H9 (cell line): Measurements from ENCODE around the gene PPT1. TPM values are rescaled to one million over a fixed set of nuclear protein-coding genes. Genes with fewer than 3 reads are reported as not detected.

Source experiments
- DNase-seq: peaks from one replicate; pipeline ENCODE4 v3.0.0-alpha.2; 2017
- H2AFZ ChIP-seq: one replicate; pipeline ENCODE4 v1.6.1; 2013; ENCODE audit warnings: mild to moderate bottlenecking, low read length, control low read depth, moderate library complexity
- H2AK5ac ChIP-seq: 2 replicates; pipeline ENCODE4 v1.6.1; 2013; ENCODE audit warnings: low read length, control low read depth, mixed read lengths; ENCODE audit not compliant: insufficient read length
- H2BK120ac ChIP-seq: one replicate; pipeline ENCODE4 v1.6.1; 2013; ENCODE audit warnings: low read depth, mild to moderate bottlenecking, low read length, control low read depth, inconsistent platforms; ENCODE audit not compliant: poor library complexity, severe bottlenecking
- H2BK12ac ChIP-seq: 2 replicates; pipeline ENCODE4 v1.6.1; 2013; ENCODE audit warnings: low read length, control low read depth, mixed read lengths, low read depth; ENCODE audit not compliant: insufficient read length
- H2BK15ac ChIP-seq: 2 replicates; pipeline ENCODE4 v1.6.1; 2013; ENCODE audit warnings: low read depth, low read length, control low read depth
- H2BK20ac ChIP-seq: one replicate; pipeline ENCODE4 v1.6.1; 2013; ENCODE audit warnings: low read depth, mild to moderate bottlenecking, low read length, control low read depth, inconsistent platforms; ENCODE audit not compliant: poor library complexity, severe bottlenecking
- H2BK5ac ChIP-seq: 2 replicates; pipeline ENCODE4 v1.6.1; 2013; ENCODE audit warnings: low read length, control low read depth, mixed read lengths; ENCODE audit not compliant: insufficient read length
- H3K14ac ChIP-seq: 2 replicates; pipeline ENCODE4 v1.6.1; 2013; ENCODE audit warnings: low read length, control low read depth; ENCODE audit not compliant: insufficient read depth
- H3K18ac ChIP-seq: 2 replicates; pipeline ENCODE4 v1.6.1; 2013; ENCODE audit warnings: low read depth, mild to moderate bottlenecking, mixed read lengths, low read length, control low read depth; ENCODE audit not compliant: insufficient read length
- H3K23ac ChIP-seq: 2 replicates; pipeline ENCODE4 v1.6.1; 2013; ENCODE audit warnings: low read length, control low read depth, mixed read lengths, low read depth; ENCODE audit not compliant: insufficient read length
- H3K23me2 ChIP-seq: 2 replicates; pipeline ENCODE4 v1.6.1; 2013; ENCODE audit warnings: low read depth, mild to moderate bottlenecking, mixed read lengths, low read length, control low read depth; ENCODE audit not compliant: insufficient read length, poor library complexity, severe bottlenecking
- H3K27ac ChIP-seq: 2 replicates; pipeline ENCODE4 v1.5.1; 2013; ENCODE audit warnings: low read length, control low read depth, mixed read lengths, low read depth; ENCODE audit not compliant: insufficient read length
- H3K27me3 ChIP-seq: 2 replicates; pipeline ENCODE4 v1.6.1; 2013; ENCODE audit warnings: low read length, control low read depth, inconsistent platforms; ENCODE audit not compliant: insufficient read depth
- H3K4ac ChIP-seq: 2 replicates; pipeline ENCODE4 v1.6.1; 2013; ENCODE audit warnings: low read depth, mild to moderate bottlenecking, control low read depth, inconsistent platforms, low read length, moderate library complexity
- H3K4me1 ChIP-seq: 2 replicates; pipeline ENCODE4 v1.6.1; 2013; ENCODE audit warnings: low read length, control low read depth, inconsistent platforms; ENCODE audit not compliant: insufficient read depth
- H3K4me2 ChIP-seq: 2 replicates; pipeline ENCODE4 v1.6.1; 2013; ENCODE audit warnings: low read length, control low read depth, mixed read lengths; ENCODE audit not compliant: insufficient read length, insufficient read depth
- H3K56ac ChIP-seq: 2 replicates; pipeline ENCODE4 v1.6.1; 2013; ENCODE audit warnings: low read depth, mild to moderate bottlenecking, mixed read lengths, low read length, control low read depth; ENCODE audit not compliant: insufficient read length
- H3K79me1 ChIP-seq: 2 replicates; pipeline ENCODE4 v1.6.1; 2013; ENCODE audit warnings: low read depth, mild to moderate bottlenecking, moderate library complexity, low read length, control low read depth, inconsistent platforms; ENCODE audit not compliant: insufficient read depth, poor library complexity, severe bottlenecking
- H3K79me2 ChIP-seq: 2 replicates; pipeline ENCODE4 v1.6.1; 2013; ENCODE audit warnings: low read length, control low read depth, inconsistent platforms; ENCODE audit not compliant: insufficient read depth
- H3K9ac ChIP-seq: 2 replicates; pipeline ENCODE4 v1.6.1; 2013; ENCODE audit warnings: low read length, control low read depth, mixed read lengths; ENCODE audit not compliant: insufficient read length; ENCODE audit errors: extremely low read depth
- H3K9me3 ChIP-seq: one replicate; pipeline ENCODE4 v1.6.1; 2013; ENCODE audit warnings: low read depth, low read length, inconsistent platforms; ENCODE audit not compliant: control insufficient read depth
- H3T11ph ChIP-seq: one replicate; pipeline ENCODE4 v1.6.1; 2013; ENCODE audit warnings: mild to moderate bottlenecking, low read length, control low read depth, inconsistent platforms
- H4K20me1 ChIP-seq: one replicate; pipeline ENCODE4 v1.6.1; 2013; ENCODE audit not compliant: control insufficient read depth, insufficient read length, insufficient read depth
- H4K5ac ChIP-seq: 2 replicates; pipeline ENCODE4 v1.6.1; 2013; ENCODE audit warnings: low read depth, mild to moderate bottlenecking, mixed read lengths, low read length, control low read depth; ENCODE audit not compliant: insufficient read length
- H4K8ac ChIP-seq: replicated peaks from 2 replicates; pipeline ENCODE4 v1.6.1; 2013; ENCODE audit warnings: low read length, control low read depth, mixed read lengths, low read depth; ENCODE audit not compliant: insufficient read length
- H4K91ac ChIP-seq: 2 replicates; pipeline ENCODE4 v1.6.1; 2013; ENCODE audit warnings: low read depth, mild to moderate bottlenecking, moderate library complexity, mixed read lengths, low read length, control low read depth; ENCODE audit not compliant: insufficient read length
- H3K27ac Mint-ChIP-seq, 3 experiments: 2 replicates in 2 of 3; 3 replicates in 1 of 3; pipeline ENCODE4 v1.8.0; 2020 to 2021; ENCODE audit warnings: mixed read lengths in 3 of 3, mild to moderate bottlenecking in 1 of 3, moderate library complexity in 1 of 3
- H3K27me3 Mint-ChIP-seq: 2 replicates; pipeline ENCODE4 v1.8.0; 2021; ENCODE audit warnings: low read depth, mild to moderate bottlenecking, moderate library complexity, mixed read lengths
- H3K36me3 Mint-ChIP-seq, 3 experiments: 2 replicates in 2 of 3; 3 replicates in 1 of 3; pipeline ENCODE4 v1.8.0; 2020 to 2021; ENCODE audit warnings: low read depth in 3 of 3, mixed read lengths in 3 of 3; ENCODE audit not compliant: insufficient read depth in 1 of 3
- H3K4me1 Mint-ChIP-seq, 2 experiments: 2 replicates each; pipeline ENCODE4 v1.8.0; 2020; ENCODE audit warnings: mixed read lengths in 2 of 2
- H3K4me3 Mint-ChIP-seq, 2 experiments: 2 replicates in 1 of 2; 3 replicates in 1 of 2; pipeline ENCODE4 v1.8.0; 2020 to 2021; ENCODE audit warnings: mild to moderate bottlenecking in 2 of 2, mixed read lengths in 2 of 2, moderate library complexity in 1 of 2
- H3K9me3 Mint-ChIP-seq, 2 experiments: 2 replicates in 1 of 2; 3 replicates in 1 of 2; pipeline ENCODE4 v1.8.0; 2020; ENCODE audit warnings: mild to moderate bottlenecking in 2 of 2, mixed read lengths in 2 of 2, moderate library complexity in 1 of 2
- WGBS: extraction: QIAGEN DNeasy Blood & Tissue Kit; methylation state at CpG from one replicate; pipeline ENCODE4 v1.1.7; 2013; ENCODE audit warnings: missing lambda C conversion rate, low lambda C conversion rate, mixed read lengths; ENCODE audit not compliant: insufficient read length; ENCODE audit errors: extremely low coverage; 5-methylcytosine and 5-hydroxymethylcytosine counted together
- total RNA-seq: library from RNA; stranded (reverse); gene quantifications from 2 replicates; pipeline ENCODE4 v1.2.1, GENCODE V29; 2021
- TF ChIP-seq, protein P1 (sequence below): fragments of 200-600 bp; sonication (generic); conservative IDR thresholded peaks from 3 replicates; pipeline ENCODE4 v1.8.0; 2021; ENCODE audit warnings: antibody characterized with exemption, mild to moderate bottlenecking

The PPT1 gene
- total RNA-seq, 1 experiment from 2014 or later: 109 TPM

DNA sequence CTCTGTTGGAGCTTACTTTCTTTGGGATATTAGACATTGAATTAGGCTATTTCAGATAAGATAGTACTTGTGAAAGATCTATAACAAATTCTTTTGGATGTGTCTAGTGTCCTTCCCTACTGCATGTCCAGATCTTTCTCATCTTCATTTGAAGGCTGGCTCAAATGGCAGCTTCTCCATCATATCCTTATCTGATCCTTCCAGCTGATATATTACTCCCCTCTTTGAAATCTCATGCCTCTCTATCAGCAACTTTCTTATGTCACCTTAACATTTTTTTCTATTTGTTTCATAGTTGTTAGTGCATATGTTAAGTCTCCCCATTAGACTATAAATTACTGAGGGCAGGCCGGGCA is 39.0 kb downstream of the PPT1 start:
- H3K27ac ChIP-seq: no peak overlapping the region
- H3T11ph ChIP-seq: no peak overlapping the region
- H3K79me2 ChIP-seq: peaks cover 5% of the 10 kb centered on the region; the same call in 1 of the 2 replicates
- no peak overlapping the region for H3K9ac ChIP-seq
- no peak overlapping the region for H3K56ac ChIP-seq
- H4K5ac ChIP-seq: no peak overlapping the region
- no peak overlapping the region for H2BK15ac ChIP-seq
- peaks cover 25 to 26% of the 10 kb centered on the region in 2 experiments for H3K4me1 Mint-ChIP-seq
- H4K20me1 ChIP-seq: no peaks in the 10 kb centered on the region
- no peak for DNase-seq
- H4K91ac ChIP-seq: no peak overlapping the region
- no peak overlapping the region for H2AFZ ChIP-seq
- H3K27me3 ChIP-seq: no peaks in the 10 kb centered on the region
- no peak overlapping the region for H3K23ac ChIP-seq
- no peak overlapping the region for H2BK120ac ChIP-seq
- no peak overlapping the region for H4K8ac ChIP-seq
- no peaks in the 10 kb centered on the region for H3K27me3 Mint-ChIP-seq
- no peaks in the 10 kb centered on the region for H3K9me3 ChIP-seq
- H3K9me3 Mint-ChIP-seq: no peaks in the 10 kb centered on the region
- TF ChIP-seq, protein P1, sequence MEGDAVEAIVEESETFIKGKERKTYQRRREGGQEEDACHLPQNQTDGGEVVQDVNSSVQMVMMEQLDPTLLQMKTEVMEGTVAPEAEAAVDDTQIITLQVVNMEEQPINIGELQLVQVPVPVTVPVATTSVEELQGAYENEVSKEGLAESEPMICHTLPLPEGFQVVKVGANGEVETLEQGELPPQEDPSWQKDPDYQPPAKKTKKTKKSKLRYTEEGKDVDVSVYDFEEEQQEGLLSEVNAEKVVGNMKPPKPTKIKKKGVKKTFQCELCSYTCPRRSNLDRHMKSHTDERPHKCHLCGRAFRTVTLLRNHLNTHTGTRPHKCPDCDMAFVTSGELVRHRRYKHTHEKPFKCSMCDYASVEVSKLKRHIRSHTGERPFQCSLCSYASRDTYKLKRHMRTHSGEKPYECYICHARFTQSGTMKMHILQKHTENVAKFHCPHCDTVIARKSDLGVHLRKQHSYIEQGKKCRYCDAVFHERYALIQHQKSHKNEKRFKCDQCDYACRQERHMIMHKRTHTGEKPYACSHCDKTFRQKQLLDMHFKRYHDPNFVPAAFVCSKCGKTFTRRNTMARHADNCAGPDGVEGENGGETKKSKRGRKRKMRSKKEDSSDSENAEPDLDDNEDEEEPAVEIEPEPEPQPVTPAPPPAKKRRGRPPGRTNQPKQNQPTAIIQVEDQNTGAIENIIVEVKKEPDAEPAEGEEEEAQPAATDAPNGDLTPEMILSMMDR: no peak
- H3K27ac Mint-ChIP-seq: peak overlapping the region in 1 of 3 experiments; percentile 17; a peak in 2 of 7 replicates
- H3K4me2 ChIP-seq: no peak overlapping the region
- peaks cover 4% of the 10 kb centered on the region; the same call in 1 of the 2 replicates for H3K4me1 ChIP-seq
- no peak overlapping the region for H3K18ac ChIP-seq
- no peak overlapping the region for H2BK12ac ChIP-seq
- no peak overlapping the region for H2BK20ac ChIP-seq
- H3K79me1 ChIP-seq: peaks cover 3% of the 10 kb centered on the region
- no CpG with 5 or more reads among the region's 1 CpG for WGBS
- H3K4me3 Mint-ChIP-seq: no peak overlapping the region
- H2AK5ac ChIP-seq: no peak overlapping the region
- H3K36me3 Mint-ChIP-seq: peaks cover 18 to 35% (median 27%) of the 10 kb centered on the region in 3 experiments
- H3K14ac ChIP-seq: no peak overlapping the region
- no peak overlapping the region for H2BK5ac ChIP-seq
- H3K4ac ChIP-seq: no peak overlapping the region
- no peaks in the 10 kb centered on the region for H3K23me2 ChIP-seq
